ENCODE data around the gene AIP.

AIP gene

GRCh38 chr11:67493548-67494370 lies 10.9 kb downstream of the AIP start:
- no peak for DNase-seq (ENCODE audit: low read depth)

- DNase-seq (ENCODE audit: low read depth), result no peak
These were observed 11.8 kb downstream of the AIP start for GRCh38 chr11:67494371-67495233.

GRCh38 chr11:67495234-67496005 lies 12.6 kb downstream of the AIP start:
- no peak for DNase-seq (ENCODE audit: low read depth)

- no peak for DNase-seq (ENCODE audit: low read depth)
These were observed 13.3 kb downstream of the AIP start for GRCh38 chr11:67496113-67496512.

GRCh38 chr11:67497656-67498291 lies 14.9 kb downstream of the AIP start:
- no peak for DNase-seq (ENCODE audit: low read depth)

- DNase-seq (ENCODE audit: low read depth), result no peak
These were observed 15.7 kb downstream of the AIP start for GRCh38 chr11:67498544-67498972.

GRCh38 chr11:67499808-67500483 lies 17.1 kb downstream of the AIP start:
- no peak for DNase-seq (ENCODE audit: low read depth)

- no peak for DNase-seq (ENCODE audit: low read depth)
These were observed 17.6 kb downstream of the AIP start for GRCh38 chr11:67500484-67500821.

- no peak for DNase-seq (ENCODE audit: low read depth)
These were observed 18.2 kb downstream of the AIP start for GRCh38 chr11:67500831-67501715.

GRCh38 chr11:67501854-67502253 lies 19.0 kb downstream of the AIP start:
- DNase-seq (ENCODE audit: low read depth), result no peak

- no peak for DNase-seq (ENCODE audit: low read depth)
These were observed 19.6 kb downstream of the AIP start for GRCh38 chr11:67502328-67502979.

GRCh38 chr11:67503119-67504004 lies 20.5 kb downstream of the AIP start:
- no peak for DNase-seq (ENCODE audit: low read depth)

GRCh38 chr11:67504005-67504949 lies 21.5 kb downstream of the AIP start:
- no peak for DNase-seq (ENCODE audit: low read depth)

- no peak for DNase-seq (ENCODE audit: low read depth)
These were observed 22.2 kb downstream of the AIP start, which contains the start of gene PITPNM1 for GRCh38 chr11:67504950-67505581. PITPNM1 (minus strand) TSS chr11:67505363; CDS start chr11:67504180, 1,183 bp downstream.

GRCh38 chr11:67505605-67506396 lies 23.0 kb downstream of the AIP start:
- peak; percentile 10 for DNase-seq (ENCODE audit: low read depth)

GRCh38 chr11:67506426-67507051 lies 23.7 kb downstream of the AIP start:
- DNase-seq (ENCODE audit: low read depth), result no peak

All from non-pigmented ciliary epithelial cell (primary cell).